Subcutaneous adipose tissue (tissue), 4 donors: ENCODE data around the gene OXCT1. TPM values are rescaled to one million over a fixed set of nuclear protein-coding genes. Genes with fewer than 3 reads are reported as not detected.

Experiments
- CTCF ChIP-seq: fragments of 450-650 bp; IDR thresholded peaks from one replicate; pipeline ENCODE4 v1.5.1; 2016; ENCODE audit warnings: low read depth, mild to moderate bottlenecking, control low read depth, antibody characterized with exemption, moderate library complexity
- total RNA-seq, 4 donors: library from RNA; depleted of rRNA; stranded (reverse); fragments of >200 nt; gene quantifications; one replicate each; pipeline ENCODE4 v1.1.0, GENCODE V29; 2016

OXCT1 gene
- total RNA-seq, 4 donors from 2014 or later = 38.9 to 74.6 (median 57.1) TPM

GRCh38 chr5:41716382-41716781 lies 153.8 kb downstream of the OXCT1 start:
- TF ChIP-seq CTCF = no peak

GRCh38 chr5:41708604-41708940 lies 161.7 kb downstream of the OXCT1 start:
- no peak for TF ChIP-seq CTCF

- no peak for TF ChIP-seq CTCF
Measured at GRCh38 chr5:41707853-41708603, 162.2 kb downstream of the OXCT1 start.

GRCh38 chr5:41695920-41696582 lies 174.2 kb downstream of the OXCT1 start:
- no peak for TF ChIP-seq CTCF

- TF ChIP-seq CTCF = no peak
Measured at GRCh38 chr5:41686767-41687166, 183.5 kb downstream of the OXCT1 start.

GRCh38 chr5:41686191-41686590 lies 184.0 kb downstream of the OXCT1 start:
- no peak for TF ChIP-seq CTCF

- no peak for TF ChIP-seq CTCF
Measured at GRCh38 chr5:41683181-41683580, 187.0 kb downstream of the OXCT1 start.
